Esophagus squamous epithelium (tissue), 5 donors: ENCODE data around the gene CCDC74A. TPM values are rescaled to one million over a fixed set of nuclear protein-coding genes. Genes with fewer than 3 reads are reported as not detected.
"Not testable (repeated sequence)": the region's sequence is repeated elsewhere in the genome, so short reads cannot be mapped to it uniquely, and the experiment has no call there.

Experiments used
- DNase-seq: peaks from one replicate; lab custom pipeline; 2025; lab: John Stamatoyannopoulos, UW
- H3K27ac ChIP-seq, 4 donors: fragments of 200-600 bp; sonication (generic); one replicate each; pipeline ENCODE4 v1.5.1; 2016 to 2019; ENCODE audit warnings: mild to moderate bottlenecking in 1 of 4
- H3K27me3 ChIP-seq, 4 donors: fragments of 200-600 bp; sonication (generic); 1 replicate in 3 of 4; 2 replicates in 1 of 4; pipeline versions ENCODE4 v1.5.1 to v1.6.0; 2017 to 2021; ENCODE audit warnings: antibody characterized with exemption in 1 of 4
- H3K36me3 ChIP-seq, 3 donors: fragments of 200-600 bp; sonication (generic); one replicate each; pipeline ENCODE4 v1.5.1; 2016 to 2019
- H3K4me1 ChIP-seq, 3 donors: fragments of 200-600 bp; sonication (generic); one replicate each; pipeline ENCODE4 v1.5.1; 2017 to 2019
- H3K4me3 ChIP-seq, 4 donors: fragments of 200-600 bp; sonication (generic); 1 replicate in 3 of 4; 2 replicates in 1 of 4; pipeline ENCODE4 v1.5.1; 2016 to 2019; ENCODE audit warnings: mild to moderate bottlenecking in 2 of 4, moderate library complexity in 1 of 4
- H3K9me3 ChIP-seq, 3 donors: fragments of 200-600 bp; sonication (generic); one replicate each; pipeline ENCODE4 v1.5.1; 2016 to 2019
- POLR2A ChIP-seq, 4 donors: fragments of 450-650 bp; IDR thresholded peaks; one replicate each; pipeline ENCODE4 v1.6.1; 2017; ENCODE audit warnings: antibody characterized with exemption in 4 of 4, mild to moderate bottlenecking in 4 of 4, moderate library complexity in 3 of 4
- WGBS, 2 donors: methylation state at CpG; one replicate each; pipeline ENCODE4 v1.1.5; 2018; 5-methylcytosine and 5-hydroxymethylcytosine counted together
- intact Hi-C: fragments of 100-400 bp; cut with DNase I; formaldehyde crosslinking; loops from one replicate; pipeline ENCODE4 v1.15.0; 2022
- total RNA-seq, 4 donors: library from RNA; depleted of rRNA; stranded (reverse); fragments of >200 nt; gene quantifications; one replicate each; pipeline ENCODE4 v1.1.0, GENCODE V29; 2016
- TF ChIP-seq, protein P1 (sequence below), 6 experiments: fragments of 450-650 bp in 4 of 6; fragments of 200-600 bp in 2 of 6; sonication (generic) in 2 of 6; IDR thresholded peaks; one replicate each; pipeline ENCODE4 v1.5.1; 2016 to 2019; ENCODE audit warnings: antibody characterized with exemption in 6 of 6, mild to moderate bottlenecking in 4 of 6, moderate library complexity in 4 of 6
- donor health status: DM: yes; HTN: yes; CAD: no.

The CCDC74A gene
- total RNA-seq, 4 donors from 2014 or later, result 2.3 to 3.8 (median 2.7) TPM

DNA sequence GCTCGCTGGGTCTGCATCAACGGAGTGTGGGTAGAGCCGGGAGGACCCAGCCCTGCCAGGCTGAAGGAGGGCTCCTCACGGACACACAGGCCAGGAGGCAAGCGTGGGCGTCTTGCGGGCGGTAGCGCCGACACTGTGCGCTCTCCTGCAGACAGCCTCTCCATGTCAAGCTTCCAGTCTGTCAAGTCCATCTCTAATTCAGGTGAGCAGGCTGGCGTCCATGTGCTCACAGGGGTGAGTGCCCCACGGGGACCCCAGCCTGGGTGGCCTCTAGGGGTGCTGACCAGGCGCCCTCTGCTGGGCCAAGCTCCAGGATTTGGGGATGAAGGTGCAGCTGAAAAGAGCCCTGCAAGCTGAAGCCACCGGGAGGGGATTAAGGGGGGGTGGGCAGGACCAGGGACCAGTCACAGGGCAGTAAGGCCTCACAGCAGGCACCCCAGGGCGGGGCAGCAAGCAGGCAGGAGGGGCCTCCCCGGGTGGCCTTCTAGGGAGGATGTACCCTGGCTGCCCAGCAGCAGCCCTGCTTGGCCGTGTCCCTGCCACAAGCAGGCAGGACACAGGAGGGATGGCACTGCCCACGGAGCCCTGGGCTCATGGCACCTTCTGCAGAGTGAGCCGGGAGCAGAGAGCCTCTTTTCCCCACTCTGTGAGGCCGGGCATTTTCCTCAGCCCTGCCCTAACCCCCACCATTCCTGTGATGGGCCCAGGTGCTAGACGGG, 3.1 kb downstream of the CCDC74A start:
- H3K4me1 ChIP-seq, result peaks cover 0 to 29% (median 3%) of the 10 kb centered on the region in 3 donors
- H3K27me3 ChIP-seq, H3K4me3 ChIP-seq, H3K36me3 ChIP-seq, DNase-seq, intact Hi-C loops, H3K27ac ChIP-seq, H3K9me3 ChIP-seq: not testable (repeated sequence)
- 76% methylated on average over 6 of the region's 22 CpGs; no CpG with 5 or more reads in 1 of the 2 donors for WGBS, 2 donors

DNA sequence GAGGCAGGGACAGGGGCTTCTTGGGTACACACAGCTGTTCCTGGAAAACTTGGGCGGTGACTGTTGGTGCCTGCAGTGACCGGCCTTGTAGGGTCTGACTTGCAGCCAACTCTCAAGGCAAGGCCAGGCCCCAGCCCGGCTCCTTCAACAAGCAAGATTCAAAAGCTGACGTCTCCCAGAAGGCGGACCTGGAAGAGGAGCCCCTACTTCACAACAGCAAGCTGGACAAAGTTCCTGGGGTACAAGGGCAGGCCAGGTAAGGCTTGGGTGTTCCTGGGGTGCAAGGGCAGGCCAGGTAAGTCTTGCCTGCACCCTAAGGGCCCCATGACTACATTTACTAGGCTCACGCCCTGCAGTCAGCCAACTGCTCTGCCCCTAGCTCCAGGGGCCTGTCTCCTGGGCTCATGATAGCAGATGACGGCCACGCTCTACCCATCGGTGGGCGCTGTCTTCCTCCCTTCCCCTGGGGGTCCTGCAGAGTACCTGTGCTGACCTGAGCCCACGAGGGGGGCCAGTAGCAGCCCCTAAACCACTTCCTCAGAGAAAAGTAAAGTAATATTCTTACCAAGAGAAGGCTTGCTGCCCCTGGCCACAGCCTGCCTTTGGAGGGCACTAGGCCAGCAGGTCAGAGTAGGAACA, 4.0 kb downstream of the CCDC74A start:
- H3K27me3 ChIP-seq, H3K27ac ChIP-seq, H3K9me3 ChIP-seq, H3K4me3 ChIP-seq, intact Hi-C loops, H3K36me3 ChIP-seq, DNase-seq: not testable (repeated sequence)
- peaks cover 0 to 38% (median 9%) of the 10 kb centered on the region in 3 donors for H3K4me1 ChIP-seq
- WGBS, 2 donors, result no CpG with 5 or more reads among the region's 11 CpGs

DNA sequence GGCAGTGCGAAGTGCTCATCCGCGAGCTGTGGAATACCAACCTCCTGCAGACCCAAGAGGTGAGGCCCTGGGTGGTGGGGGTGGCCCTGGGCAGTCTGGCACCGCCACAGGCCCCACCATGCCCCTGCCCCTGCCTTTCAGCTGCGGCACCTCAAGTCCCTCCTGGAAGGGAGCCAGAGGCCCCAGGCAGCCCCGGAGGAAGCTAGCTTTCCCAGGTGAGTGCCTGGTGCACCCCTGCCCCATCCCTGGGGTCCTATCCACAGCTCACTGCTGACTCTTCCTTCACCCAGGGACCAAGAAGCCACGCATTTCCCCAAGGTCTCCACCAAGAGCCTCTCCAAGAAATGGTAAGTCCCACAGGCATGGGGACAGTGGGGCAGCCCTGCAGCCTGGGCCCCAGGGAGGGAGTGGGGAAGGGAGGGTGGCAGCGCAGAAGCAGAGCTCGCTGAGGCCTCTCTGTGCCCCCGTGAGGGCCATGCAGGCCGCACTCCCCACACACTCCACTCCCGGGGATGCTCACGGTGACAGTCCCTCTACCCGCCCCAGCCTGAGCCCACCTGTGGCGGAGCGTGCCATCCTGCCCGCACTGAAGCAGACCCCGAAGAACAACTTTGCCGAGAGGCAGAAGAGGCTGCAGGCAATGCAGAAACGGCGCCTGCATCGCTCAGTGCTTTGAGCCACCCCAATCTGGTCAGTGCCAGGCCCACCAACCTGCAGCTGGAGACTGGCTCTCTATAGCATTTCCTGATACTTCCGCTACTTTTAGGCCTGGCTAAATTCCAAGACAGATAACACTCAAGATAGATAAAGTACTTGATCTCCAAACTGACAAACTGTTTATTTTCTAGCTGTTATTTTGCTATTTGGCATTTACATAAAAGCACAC, 5.3 kb downstream of the CCDC74A start:
- peaks cover 0 to 31% (median 5%) of the 10 kb centered on the region in 3 donors for H3K4me1 ChIP-seq
- H3K4me3 ChIP-seq, H3K27me3 ChIP-seq, H3K9me3 ChIP-seq, H3K27ac ChIP-seq, intact Hi-C loops, H3K36me3 ChIP-seq, DNase-seq: not testable (repeated sequence)
- WGBS, 2 donors, result 61 to 80% methylated on average over 1 to 4 of the region's 23 CpGs

DNA sequence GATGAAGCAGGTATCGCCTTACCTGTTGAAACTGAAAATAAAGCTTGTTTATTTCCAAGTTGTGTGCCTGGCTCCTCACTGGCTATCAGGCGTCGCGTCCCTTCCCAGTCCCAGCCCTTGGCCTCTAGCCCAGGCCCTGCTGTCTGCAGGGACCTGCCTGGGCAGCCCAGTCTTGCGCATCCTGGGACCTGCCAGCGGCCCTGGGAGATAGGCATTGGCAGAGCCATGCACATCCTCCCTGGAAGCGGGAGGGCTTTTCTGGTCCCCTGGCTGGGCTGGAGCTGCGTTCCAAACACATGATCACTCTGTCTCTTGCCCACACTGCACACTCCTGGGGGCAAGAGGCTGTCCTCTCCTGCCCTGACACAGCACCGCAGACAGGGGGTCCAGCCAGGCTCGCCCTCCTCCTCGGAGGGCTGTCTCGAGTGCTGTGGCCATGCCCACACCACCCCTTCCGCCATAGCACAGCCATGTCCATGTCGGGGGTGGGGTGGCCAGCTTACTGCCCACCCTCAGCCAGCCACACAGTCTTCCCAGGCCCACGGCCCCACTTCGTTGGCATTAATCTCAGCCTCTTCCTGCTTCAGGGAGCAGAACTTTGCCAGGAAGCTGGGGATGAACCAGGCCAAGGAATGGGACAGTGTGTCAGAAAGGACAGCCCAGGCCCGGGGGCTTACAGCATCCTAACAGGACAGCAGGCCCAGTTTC, 6.1 kb downstream of the CCDC74A start:
- H3K27me3 ChIP-seq, H3K4me3 ChIP-seq, DNase-seq, H3K27ac ChIP-seq, H3K9me3 ChIP-seq, H3K36me3 ChIP-seq, intact Hi-C loops: not testable (repeated sequence)
- WGBS, 2 donors, result 60 to 71% methylated on average over 1 of the region's 17 CpGs
- H3K4me1 ChIP-seq, result peaks cover 0 to 25% (median 5%) of the 10 kb centered on the region in 3 donors

DNA sequence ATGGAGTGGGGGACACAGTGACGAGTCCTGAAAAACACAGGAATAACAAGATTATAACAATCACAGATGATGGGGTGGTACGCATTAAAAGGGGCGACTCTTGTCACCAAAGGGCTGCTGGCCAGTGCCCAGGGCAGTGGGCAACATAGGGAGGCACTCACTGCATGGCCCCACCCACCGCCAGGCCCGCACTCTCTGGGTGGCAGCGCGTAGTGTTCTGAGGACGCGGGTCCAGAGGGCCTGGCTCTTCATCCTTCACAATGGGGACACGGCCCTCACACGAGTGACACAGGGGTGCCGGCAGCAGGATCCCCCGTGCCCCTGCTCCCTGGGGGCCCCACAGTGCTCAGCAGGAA, 6.6 kb downstream of the CCDC74A start:
- H3K27ac ChIP-seq, DNase-seq, H3K4me3 ChIP-seq, H3K9me3 ChIP-seq, H3K27me3 ChIP-seq, intact Hi-C loops, H3K36me3 ChIP-seq: not testable (repeated sequence)
- H3K4me1 ChIP-seq, result peaks cover 0 to 20% (median 5%) of the 10 kb centered on the region in 3 donors
- 87 to 90% methylated on average over 2 to 6 of the region's 13 CpGs for whole genome bisulfite sequencing, 2 donors

DNA sequence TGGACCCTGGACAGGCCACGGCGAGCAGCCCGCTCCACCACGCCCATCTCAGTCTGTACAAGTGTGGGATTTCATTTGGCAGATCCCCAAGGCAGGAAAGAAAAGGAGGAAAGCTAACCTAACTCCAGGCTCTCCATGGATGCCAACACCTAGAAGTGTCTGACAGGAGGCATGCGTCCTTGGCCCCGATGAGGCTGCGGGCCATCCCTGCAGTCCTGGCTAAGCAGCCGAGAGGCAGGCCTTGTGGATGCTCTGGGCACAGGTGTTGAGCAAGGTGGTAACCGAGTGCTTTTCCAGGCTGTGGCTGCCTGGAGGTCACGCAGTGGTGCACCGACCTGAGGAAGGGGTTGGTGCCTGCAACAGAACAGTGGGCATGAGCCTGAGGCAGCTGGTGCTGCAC, 7.3 kb downstream of the CCDC74A start:
- H3K27ac ChIP-seq, H3K9me3 ChIP-seq, H3K36me3 ChIP-seq, H3K27me3 ChIP-seq, DNase-seq, intact Hi-C loops, H3K4me3 ChIP-seq: not testable (repeated sequence)
- 10 to 79% methylated on average over 2 to 4 of the region's 11 CpGs for WGBS, 2 donors
- peaks cover 0 to 19% (median 5%) of the 10 kb centered on the region in 3 donors for H3K4me1 ChIP-seq

DNA sequence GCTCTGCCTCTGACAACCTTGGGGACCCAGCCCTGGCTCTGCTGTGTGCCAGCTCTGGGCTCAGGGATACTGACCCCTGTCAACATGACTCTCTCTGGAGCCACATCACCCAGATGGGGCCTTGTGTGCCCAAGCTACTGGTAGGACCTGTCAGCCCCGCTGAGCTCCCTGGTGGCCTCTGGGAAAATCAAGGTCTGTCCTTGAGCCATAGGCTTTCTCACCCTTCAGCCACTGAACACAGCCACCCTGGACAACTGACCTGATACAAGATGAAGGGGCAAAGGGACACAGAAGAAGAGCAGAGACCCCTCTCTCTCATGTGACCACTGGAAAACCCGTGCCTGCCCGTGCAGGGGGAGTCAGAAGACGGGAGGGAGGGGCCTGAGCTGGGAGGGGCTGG, 7.8 kb downstream of the CCDC74A start:
- Histone ChIP-seq H3K4me1 (peaks cover 0 to 19% (median 5%) of the 10 kb centered on the region in 3 donors), H3K27ac (no peak overlapping the region), H3K9me3 (no peaks in the 10 kb centered on the region), H3K36me3 (no peaks in the 10 kb centered on the region), H3K4me3 (no peak overlapping the region), H3K27me3 (no peaks in the 10 kb centered on the region)
- TF ChIP-seq, protein P1, sequence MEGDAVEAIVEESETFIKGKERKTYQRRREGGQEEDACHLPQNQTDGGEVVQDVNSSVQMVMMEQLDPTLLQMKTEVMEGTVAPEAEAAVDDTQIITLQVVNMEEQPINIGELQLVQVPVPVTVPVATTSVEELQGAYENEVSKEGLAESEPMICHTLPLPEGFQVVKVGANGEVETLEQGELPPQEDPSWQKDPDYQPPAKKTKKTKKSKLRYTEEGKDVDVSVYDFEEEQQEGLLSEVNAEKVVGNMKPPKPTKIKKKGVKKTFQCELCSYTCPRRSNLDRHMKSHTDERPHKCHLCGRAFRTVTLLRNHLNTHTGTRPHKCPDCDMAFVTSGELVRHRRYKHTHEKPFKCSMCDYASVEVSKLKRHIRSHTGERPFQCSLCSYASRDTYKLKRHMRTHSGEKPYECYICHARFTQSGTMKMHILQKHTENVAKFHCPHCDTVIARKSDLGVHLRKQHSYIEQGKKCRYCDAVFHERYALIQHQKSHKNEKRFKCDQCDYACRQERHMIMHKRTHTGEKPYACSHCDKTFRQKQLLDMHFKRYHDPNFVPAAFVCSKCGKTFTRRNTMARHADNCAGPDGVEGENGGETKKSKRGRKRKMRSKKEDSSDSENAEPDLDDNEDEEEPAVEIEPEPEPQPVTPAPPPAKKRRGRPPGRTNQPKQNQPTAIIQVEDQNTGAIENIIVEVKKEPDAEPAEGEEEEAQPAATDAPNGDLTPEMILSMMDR (IDR thresholded peaks at IDR 0.05), result no peak
- TF ChIP-seq POLR2A (IDR thresholded peaks at IDR 0.05), result no peak
- WGBS, 2 donors, result 75% methylated on average over 3 of the region's 4 CpGs; no CpG with 5 or more reads in 1 of the 2 donors
- DNase-seq, result no peak
- intact Hi-C loops, result no loop called here

DNA sequence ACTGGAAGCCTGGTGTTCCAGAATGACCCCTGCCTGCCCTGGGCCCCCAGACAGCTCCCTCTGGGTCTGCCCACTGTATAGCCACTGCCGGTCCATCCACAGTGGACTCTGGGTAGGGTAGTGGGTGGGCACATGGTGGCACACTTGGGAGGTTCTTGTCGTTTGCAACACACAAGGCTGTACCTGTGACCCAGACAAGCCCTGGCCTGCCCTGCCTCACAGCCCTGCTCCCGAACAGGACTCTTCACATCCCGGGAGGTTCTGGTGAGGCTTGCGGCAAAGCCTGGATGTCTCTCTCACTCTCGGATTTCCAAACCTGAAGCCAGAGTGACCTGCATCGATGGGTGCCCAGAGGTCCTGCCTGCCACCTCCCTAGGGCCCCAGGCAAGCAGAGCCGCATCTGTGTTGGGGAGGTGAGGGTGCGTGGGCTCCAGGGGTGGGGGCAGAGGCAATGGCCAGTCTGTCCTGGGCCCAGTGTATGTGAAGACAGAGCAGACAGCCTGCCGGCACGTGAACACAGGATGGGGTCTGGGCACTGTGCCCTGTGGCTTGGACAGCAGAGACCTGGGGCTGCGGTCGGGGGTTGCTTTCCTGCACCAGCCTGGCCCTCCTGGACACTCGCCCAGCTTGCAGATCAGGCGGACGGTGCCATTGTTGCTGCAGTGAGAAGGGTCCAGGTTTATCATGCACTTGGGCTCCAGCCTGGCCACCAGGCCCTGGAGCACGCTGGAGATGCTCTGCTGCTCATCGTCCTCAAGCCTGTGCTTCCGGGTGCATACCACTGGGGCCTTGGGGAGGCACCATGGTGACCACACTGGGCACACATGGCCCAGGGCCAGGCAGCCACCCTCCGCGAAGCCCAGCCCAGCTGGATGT, 8.5 kb downstream of the CCDC74A start:
- H3K27me3 ChIP-seq, intact Hi-C loops, H3K36me3 ChIP-seq, DNase-seq, H3K27ac ChIP-seq, H3K4me3 ChIP-seq, H3K9me3 ChIP-seq: not testable (repeated sequence)
- WGBS, 2 donors, result 48% methylated on average over 3 of the region's 21 CpGs; no CpG with 5 or more reads in 1 of the 2 donors
- peaks cover 0 to 19% (median 5%) of the 10 kb centered on the region in 3 donors for H3K4me1 ChIP-seq

DNA sequence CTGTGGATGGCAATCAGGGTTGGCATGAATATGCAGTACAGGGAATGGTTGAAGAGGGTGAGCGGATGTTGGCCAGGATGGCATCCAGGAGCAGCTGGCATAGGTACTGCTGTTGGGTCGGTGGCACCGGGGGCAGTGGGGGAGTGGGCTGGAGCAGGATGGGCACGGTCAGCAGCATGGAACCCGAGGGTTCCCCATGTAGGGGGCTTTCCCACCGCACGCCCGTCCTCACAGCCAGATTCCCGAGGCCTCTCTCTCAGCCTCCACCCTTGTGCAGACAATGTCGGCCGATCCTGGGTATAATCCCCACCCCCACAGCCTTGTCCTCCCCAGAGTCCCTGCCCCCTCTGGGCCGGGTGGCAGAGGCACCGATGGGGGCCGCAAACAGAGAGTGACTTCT, 9.2 kb downstream of the CCDC74A start:
- not testable (repeated sequence) for DNase-seq

DNA sequence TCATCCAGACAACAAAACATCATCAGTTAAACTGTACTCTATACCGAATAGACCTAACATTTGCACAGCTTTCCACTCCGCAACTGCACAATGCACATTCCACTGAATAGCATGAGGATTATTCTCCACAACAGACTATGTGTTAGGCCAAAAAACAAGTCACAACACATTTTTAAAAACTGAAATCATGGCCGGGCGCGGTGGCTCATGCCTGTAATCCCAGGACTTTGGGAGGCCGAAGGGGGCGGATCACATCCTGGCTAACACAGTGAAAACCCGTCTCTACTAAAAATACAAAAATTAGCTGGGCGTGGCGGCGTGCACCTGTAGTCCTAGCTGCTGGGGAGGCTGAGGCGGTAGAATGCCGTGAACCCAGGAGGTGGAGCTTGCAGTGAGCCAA, 11.2 kb downstream of the CCDC74A start:
- H3K27me3 ChIP-seq, H3K9me3 ChIP-seq, DNase-seq, H3K36me3 ChIP-seq, intact Hi-C loops, H3K27ac ChIP-seq, H3K4me3 ChIP-seq: not testable (repeated sequence)
- peaks cover 0 to 17% (median 5%) of the 10 kb centered on the region in 3 donors for H3K4me1 ChIP-seq
- WGBS, 2 donors, result 33 to 53% methylated on average over 8 to 13 of the region's 13 CpGs

More for the DNA sequence above, 9.2 kb downstream of the CCDC74A start:
- intact Hi-C loops, H3K36me3 ChIP-seq, H3K27ac ChIP-seq, H3K9me3 ChIP-seq, H3K4me3 ChIP-seq, H3K27me3 ChIP-seq: not testable (repeated sequence)
- 93 to 100% methylated on average over 3 to 8 of the region's 14 CpGs for WGBS, 2 donors
- H3K4me1 ChIP-seq, result peaks cover 0 to 19% (median 5%) of the 10 kb centered on the region in 3 donors
